Naive thymus-derived CD4-positive, alpha-beta T cell (primary cell): Measurements from ENCODE around the gene STUB1. TPM values are rescaled to one million over a fixed set of nuclear protein-coding genes. Genes with fewer than 3 reads are reported as not detected.

Experiments used
- ATAC-seq: fragments of 150-1000 bp; cut with Tn5 transposase; 2 replicates; pipeline ENCODE4 v1.10.0; 2021; ENCODE audit warnings: mild to moderate bottlenecking, moderate library complexity
- CTCF ChIA-PET: fragments of 350-600 bp; sonication (Branson Sonifier 250); formaldehyde crosslinking; loops from one replicate; lab custom pipeline; 2021; ENCODE audit warnings: antibody characterized with exemption; lab: Charles Lee
- POLR2A ChIA-PET: fragments of 350-600 bp; sonication (Branson Sonifier 250); formaldehyde crosslinking; loops from one replicate; lab custom pipeline; 2021; ENCODE audit warnings: antibody characterized with exemption, inconsistent platforms; lab: Charles Lee
- DNase-seq, 9 donors: peaks; one replicate each; pipeline versions ENCODE4 v3.0.0 to v3.0.0-alpha.2; 2020 to 2022; ENCODE audit warnings: mixed read lengths in 1 of 9
- H3K27ac ChIP-seq: one replicate; pipeline ENCODE4 v1.7.0; 2013; ENCODE audit warnings: mild to moderate bottlenecking, low read depth, low read length, moderate library complexity
- H3K27me3 ChIP-seq, 2 donors: one replicate each; pipeline ENCODE4 v1.7.0; 2013; ENCODE audit warnings: low read length in 2 of 2, mild to moderate bottlenecking in 2 of 2, moderate library complexity in 2 of 2; ENCODE audit not compliant: control insufficient read depth in 2 of 2, insufficient read depth in 2 of 2
- H3K36me3 ChIP-seq, 3 experiments: 1 replicate in 2 of 3; 2 replicates in 1 of 3; pipeline ENCODE4 v1.7.0; 2013; ENCODE audit warnings: low read length in 3 of 3, mild to moderate bottlenecking in 3 of 3, moderate library complexity in 1 of 3; ENCODE audit not compliant: insufficient read depth in 3 of 3, control insufficient read depth in 2 of 3
- H3K4me1 ChIP-seq, 2 donors: one replicate each; pipeline ENCODE4 v1.7.0; 2013; ENCODE audit warnings: low read length in 2 of 2, mild to moderate bottlenecking in 2 of 2, moderate library complexity in 1 of 2; ENCODE audit not compliant: control insufficient read depth in 2 of 2, insufficient read depth in 2 of 2
- H3K4me3 ChIP-seq: 2 replicates; pipeline ENCODE4 v1.7.0; 2013; ENCODE audit warnings: mild to moderate bottlenecking, low read length
- H3K9me3 ChIP-seq, 3 experiments: 1 replicate in 2 of 3; 2 replicates in 1 of 3; pipeline ENCODE4 v1.7.0; 2013; ENCODE audit warnings: low read length in 3 of 3; ENCODE audit not compliant: control insufficient read depth in 2 of 3
- H3K27ac Mint-ChIP-seq, 9 donors: one replicate each; pipeline ENCODE4 v1.8.0; 2020 to 2022; ENCODE audit warnings: mixed read lengths in 9 of 9, mild to moderate bottlenecking in 8 of 9, moderate library complexity in 5 of 9, inconsistent platforms in 2 of 9
- H3K27me3 Mint-ChIP-seq, 5 donors: one replicate each; pipeline ENCODE4 v1.8.0; 2021 to 2022; ENCODE audit warnings: mixed read lengths in 5 of 5, mild to moderate bottlenecking in 1 of 5
- H3K36me3 Mint-ChIP-seq, 5 donors: one replicate each; pipeline ENCODE4 v1.8.0; 2020 to 2022; ENCODE audit warnings: mixed read lengths in 5 of 5, mild to moderate bottlenecking in 3 of 5, inconsistent platforms in 1 of 5
- H3K4me1 Mint-ChIP-seq, 7 donors: one replicate each; pipeline ENCODE4 v1.8.0; 2020 to 2022; ENCODE audit warnings: mixed read lengths in 7 of 7, mild to moderate bottlenecking in 3 of 7, inconsistent platforms in 1 of 7
- H3K4me3 Mint-ChIP-seq, 10 donors: one replicate each; pipeline ENCODE4 v1.8.0; 2020 to 2022; ENCODE audit warnings: mild to moderate bottlenecking in 10 of 10, mixed read lengths in 10 of 10, moderate library complexity in 6 of 10, inconsistent platforms in 2 of 10
- H3K9me3 Mint-ChIP-seq, 11 donors: one replicate each; pipeline ENCODE4 v1.8.0; 2020 to 2022; ENCODE audit warnings: mixed read lengths in 11 of 11, mild to moderate bottlenecking in 4 of 11, inconsistent platforms in 1 of 11, moderate library complexity in 1 of 11
- intact Hi-C, 2 donors: fragments of 100-400 bp; cut with micrococcal nuclease; formaldehyde crosslinking; loops; one replicate each; pipeline ENCODE4 v1.15.1; 2023
- polyA plus RNA-seq, 2 donors: library from polyadenylated mRNA; unstranded; fragments of 300-500 nt; fragmentation: Illumina TruSeq; gene quantifications; one replicate each; pipeline ENCODE4 v1.2.3, GENCODE V29; 2021
- total RNA-seq, 6 experiments: library from RNA in 5 of 6; stranded (reverse) in 5 of 6; gene quantifications; 1 replicate in 5 of 6; 2 replicates in 1 of 6; pipeline ENCODE4 v1.2.3 and lab custom pipeline; 2021 to 2026

The STUB1 gene
- total and polyA plus RNA-seq, 7 experiments from 2014 or later: 68.6 to 159 (median 90.6) TPM

DNA sequence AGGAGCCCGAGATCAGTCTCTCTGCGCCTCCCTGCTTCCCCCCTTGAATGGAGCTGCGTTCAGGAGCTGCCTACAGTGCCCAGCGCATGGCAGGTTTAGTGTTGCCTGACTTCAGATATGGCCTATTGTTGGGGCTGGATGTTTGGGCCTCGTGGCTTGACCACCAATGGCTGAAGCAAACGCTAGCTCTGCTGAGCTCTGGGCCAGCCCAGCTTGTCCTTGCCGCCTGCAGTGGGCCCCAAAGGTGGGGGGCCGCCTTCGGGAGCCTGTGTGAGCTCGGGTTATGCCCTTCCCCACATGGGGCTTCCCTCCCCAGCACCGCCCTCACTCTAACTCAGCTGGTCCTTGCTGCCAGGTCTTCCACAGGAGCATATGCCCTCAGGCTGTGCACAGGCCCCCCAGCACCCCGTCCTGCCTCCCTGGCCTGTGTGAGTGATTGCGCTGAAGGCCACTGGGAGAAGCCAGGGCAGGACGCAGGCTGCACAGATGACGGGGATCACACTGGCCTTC is 42.1 kb upstream of the STUB1 start:
- Histone ChIP-seq H3K9me3 (no peaks in the 10 kb centered on the region), H3K4me1 (peaks cover 5 to 21% of the 10 kb centered on the region in 2 donors), H3K27me3 (no peaks in the 10 kb centered on the region), H3K36me3 (peaks cover 0 to 16% (median 0%) of the 10 kb centered on the region in 3 experiments), H3K27ac (no peak overlapping the region), H3K4me3 (no peak overlapping the region)
- H3K4me1 Mint-ChIP-seq: peaks cover 0 to 16% (median 11%) of the 10 kb centered on the region in 7 donors
- no peak for DNase-seq
- no peak for ATAC-seq
- CTCF ChIA-PET: interaction anchor here (1.1 kb wide), 1 partner anchor 30 kb away, joined by 3 read pairs; the partner anchor contains the start of gene RHOT2
- no peaks in the 10 kb centered on the region for H3K36me3 Mint-ChIP-seq
- peak overlapping the region in 1 of 9 donors; percentile 56 for H3K27ac Mint-ChIP-seq
- H3K27me3 Mint-ChIP-seq: peaks cover 0 to 6% (median 0%) of the 10 kb centered on the region in 5 donors
- intact Hi-C loops: loop anchor here in 1 of 2 donors (5.0 kb wide), 1 partner anchor 71 kb away; the partner anchor contains the start of genes NHLRC4 and PIGQ
- H3K9me3 Mint-ChIP-seq: peaks cover 0 to 7% (median 0%) of the 10 kb centered on the region in 11 donors
- peak overlapping the region in 7 of 10 donors; percentile 13 to 99 (median 92) for H3K4me3 Mint-ChIP-seq
- POLR2A ChIA-PET: interaction anchor here (4.5 kb wide), 1 partner anchor 10 kb away, joined by 30 read pairs; the partner anchor contains the start of gene WDR90

DNA sequence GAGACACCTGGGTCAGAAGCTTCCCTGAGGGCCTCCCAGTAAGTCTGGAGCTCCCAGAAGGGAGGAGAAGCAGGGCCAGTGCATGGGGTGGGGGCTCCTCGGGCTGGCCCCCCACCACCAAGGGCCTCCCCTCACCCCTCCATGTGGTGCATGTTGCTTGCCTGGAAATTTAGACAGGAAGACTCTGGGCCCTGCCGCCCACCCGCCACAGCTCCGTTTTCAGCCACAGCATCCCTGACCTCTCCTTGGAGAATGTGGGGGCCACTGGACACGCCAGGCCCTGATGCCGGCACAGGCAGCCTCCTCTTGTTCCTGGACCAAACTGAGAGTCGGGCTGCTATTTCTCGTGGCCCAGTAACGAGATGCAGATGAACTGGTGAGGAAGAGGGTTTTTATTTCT is 41.4 kb upstream of the STUB1 start:
- ATAC-seq: no peak
- no peaks in the 10 kb centered on the region for H3K9me3 ChIP-seq
- peak overlapping the region in 4 of 10 donors; percentile 17 to 50 (median 37) for H3K4me3 Mint-ChIP-seq

DNA sequence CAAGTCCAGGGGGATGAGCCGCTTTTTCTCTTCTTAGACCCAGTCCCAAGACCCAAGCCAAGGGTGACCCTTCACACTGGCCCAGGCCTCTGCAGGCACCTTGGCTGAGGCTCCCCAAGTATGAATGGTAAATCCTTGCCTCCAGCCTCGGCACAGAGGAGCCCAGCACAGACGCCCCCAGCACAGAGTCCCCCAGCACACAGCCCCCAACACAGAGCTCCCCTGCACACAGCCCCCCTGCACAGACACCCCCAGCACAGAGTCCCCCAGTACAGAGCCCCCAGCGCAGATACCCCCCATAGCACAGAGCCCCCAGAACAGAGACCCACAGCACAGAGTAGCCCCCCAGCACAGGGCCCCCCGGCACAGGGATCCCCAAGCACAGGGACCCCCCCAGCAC is 39.6 kb upstream of the STUB1 start:
- Mint-ChIP-seq H3K36me3 (no peaks in the 10 kb centered on the region), H3K4me3 (peak overlapping the region in 9 of 10 donors; percentile 33 to 83 (median 64)), H3K9me3 (peaks cover 0 to 7% (median 0%) of the 10 kb centered on the region in 11 donors), H3K27ac (peak overlapping the region in 2 of 9 donors; percentile 30 to 70), H3K4me1 (peaks cover 6 to 31% (median 18%) of the 10 kb centered on the region in 7 donors), H3K27me3 (peaks cover 0 to 6% (median 0%) of the 10 kb centered on the region in 5 donors)
- Histone ChIP-seq H3K27ac (no peak overlapping the region), H3K36me3 (peaks cover 0 to 3% (median 0%) of the 10 kb centered on the region in 3 experiments), H3K27me3 (no peaks in the 10 kb centered on the region), H3K4me1 (peaks cover 0 to 15% of the 10 kb centered on the region in 2 donors), H3K9me3 (no peaks in the 10 kb centered on the region), H3K4me3 (no peak overlapping the region)
- ATAC-seq (no peak), DNase-seq (no peak)
- intact Hi-C loops: no loop called here
- POLR2A ChIA-PET: no interaction called here
- CTCF ChIA-PET: no interaction called here

More for the DNA sequence above, 41.4 kb upstream of the STUB1 start:
- no peak for DNase-seq
- peaks cover 0 to 14% (median 0%) of the 10 kb centered on the region in 3 experiments for H3K36me3 ChIP-seq
- no peaks in the 10 kb centered on the region for H3K27me3 ChIP-seq
- Mint-ChIP-seq H3K9me3 (peaks cover 0 to 7% (median 0%) of the 10 kb centered on the region in 11 donors), H3K27me3 (peaks cover 0 to 6% (median 0%) of the 10 kb centered on the region in 5 donors), H3K27ac (peak overlapping the region in 3 of 9 donors; percentile 9 to 78 (median 28)), H3K36me3 (no peaks in the 10 kb centered on the region), H3K4me1 (peaks cover 0 to 21% (median 12%) of the 10 kb centered on the region in 7 donors)
- ChIA-PET CTCF (no interaction called here), POLR2A (interaction anchor here (4.5 kb wide), 1 partner anchor 9 kb away, joined by 30 read pairs; the partner anchor contains the start of gene WDR90)
- H3K27ac ChIP-seq: no peak overlapping the region
- intact Hi-C loops: loop anchor here in 1 of 2 donors (5.0 kb wide), 1 partner anchor 72 kb away; the partner anchor contains the start of genes NHLRC4 and PIGQ
- peaks cover 5 to 23% of the 10 kb centered on the region in 2 donors for H3K4me1 ChIP-seq
- no peak overlapping the region for H3K4me3 ChIP-seq

DNA sequence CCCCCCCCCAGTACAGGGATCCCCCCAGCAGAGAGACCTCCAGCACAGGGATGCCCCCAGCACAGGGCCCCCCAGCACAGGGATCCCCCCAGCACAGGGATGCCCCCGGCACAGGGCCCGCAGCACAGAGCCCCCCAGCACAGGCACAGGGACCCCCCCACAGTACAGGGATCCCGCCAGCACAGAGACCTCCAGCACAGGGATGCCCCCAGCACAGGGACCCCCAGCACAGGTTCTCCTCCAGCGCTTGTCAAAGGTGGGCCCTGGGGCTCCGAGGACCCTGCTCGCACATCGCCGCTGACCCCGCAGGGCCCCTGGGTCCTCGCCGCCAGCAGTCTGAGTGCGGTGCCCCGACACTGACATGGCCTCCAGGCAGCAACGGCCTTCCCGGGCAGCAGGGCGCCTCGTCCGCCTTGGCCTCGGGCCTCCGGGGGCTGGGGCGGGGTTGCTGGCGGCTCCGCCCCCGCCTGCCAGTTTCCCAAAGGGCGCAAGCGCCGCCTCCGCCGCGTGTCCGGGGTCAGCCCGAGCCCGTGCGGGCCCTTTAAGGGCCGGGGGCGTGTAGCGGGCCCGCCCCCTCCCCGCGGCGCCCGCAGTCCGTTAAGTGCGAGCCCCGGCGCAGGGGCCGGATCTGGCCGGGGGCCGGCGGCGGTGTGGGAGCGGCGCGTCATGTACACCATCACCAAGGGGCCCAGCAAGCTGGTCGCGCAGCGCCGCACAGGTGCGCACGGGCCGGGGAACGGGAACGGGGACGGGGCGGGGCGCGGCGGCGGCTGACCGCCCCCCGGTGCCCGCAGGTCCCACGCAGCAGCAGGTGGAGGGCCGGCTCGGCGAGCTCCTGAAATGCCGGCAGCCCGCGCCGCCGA is 38.7 kb upstream of the STUB1 start, which contains the start of gene MCRIP2:
TSS of gene MCRIP2 (plus strand) at position 503 of the 863 bp plus-strand sequence. CDS start at position 667, 164 bp downstream.
- H3K4me3 Mint-ChIP-seq: peak within 1 kb of the TSS; percentile 61 to 83 (median 70)
- Histone ChIP-seq H3K4me1 (peaks cover 0 to 15% of the 10 kb centered on the region in 2 donors), H3K36me3 (peaks cover 0 to 3% (median 0%) of the 10 kb centered on the region in 3 experiments), H3K27me3 (no peaks in the 10 kb centered on the region), H3K9me3 (no peaks in the 10 kb centered on the region), H3K27ac (peak within 1 kb of the TSS; percentile 66), H3K4me3 (peak within 1 kb of the TSS; percentile 59)
- ChIA-PET CTCF (no interaction called here), POLR2A (interaction anchor here (1.1 to 1.5 kb wide), 2 partner anchors 40 to 54 kb away, joined by 3 to 5 read pairs; no protein-coding TSS in a partner anchor)
- intact Hi-C loops: no loop called here
- DNase-seq (peak in 8 of 9 donors; percentile 40 to 90 (median 43)), ATAC-seq (peak; percentile 22)
- H3K4me1 Mint-ChIP-seq: peaks cover 6 to 31% (median 15%) of the 10 kb centered on the region in 7 donors
- H3K9me3 Mint-ChIP-seq: peaks cover 0 to 4% (median 0%) of the 10 kb centered on the region in 11 donors
- H3K27ac Mint-ChIP-seq: peak within 1 kb of the TSS in 4 of 9 donors; percentile 12 to 70 (median 42)
- H3K27me3 Mint-ChIP-seq: peaks cover 0 to 3% (median 0%) of the 10 kb centered on the region in 5 donors
- H3K36me3 Mint-ChIP-seq: no peaks in the 10 kb centered on the region

DNA sequence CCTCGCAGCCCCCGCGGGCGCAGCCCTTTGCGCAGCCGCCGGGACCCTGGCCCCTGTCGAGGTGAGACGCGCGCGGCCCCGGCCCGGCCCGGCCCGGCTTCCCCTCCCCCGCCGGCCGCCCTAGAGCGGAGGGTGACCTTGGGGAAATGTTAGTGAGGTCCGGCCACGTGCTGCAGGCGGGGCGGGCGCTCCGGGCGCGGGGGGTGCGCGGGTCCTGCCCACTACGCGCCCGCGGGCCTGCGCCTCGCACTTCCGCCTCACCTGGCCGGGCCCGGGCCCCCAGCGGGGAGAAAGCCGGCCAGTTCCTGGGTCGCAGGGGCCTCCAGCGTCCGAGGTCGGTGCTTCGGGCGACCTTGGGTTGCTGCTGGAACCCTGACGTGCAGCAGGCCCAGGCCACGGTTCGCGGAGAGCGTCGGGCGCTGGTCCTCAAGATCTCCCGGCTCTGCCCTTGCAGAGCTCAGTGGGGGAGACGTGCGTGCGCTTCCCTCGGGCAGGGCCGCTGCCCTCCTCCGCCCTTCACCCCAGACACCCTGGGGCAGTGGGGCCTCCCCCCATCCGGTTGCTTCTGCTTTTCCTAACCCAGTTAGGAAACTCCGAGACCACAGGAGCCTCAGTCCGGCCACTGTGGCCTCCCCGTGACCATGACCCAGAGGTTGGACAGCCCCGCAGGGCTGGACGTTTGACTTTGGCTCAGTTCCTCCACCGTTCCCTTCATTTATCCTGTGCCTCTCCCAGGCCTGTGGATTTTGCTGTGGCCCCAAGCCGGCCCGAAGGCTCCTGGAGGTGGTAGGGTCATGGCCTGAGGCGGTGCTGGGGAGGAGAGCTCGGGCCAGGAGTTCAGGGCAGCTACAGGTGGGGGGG is 37.8 kb upstream of the STUB1 start:
- no peaks in the 10 kb centered on the region for H3K36me3 ChIP-seq
- no peaks in the 10 kb centered on the region for H3K27me3 ChIP-seq
- peaks cover 0 to 12% of the 10 kb centered on the region in 2 donors for H3K4me1 ChIP-seq
- H3K27me3 Mint-ChIP-seq: no peaks in the 10 kb centered on the region
- peak overlapping the region; percentile 59 for H3K4me3 ChIP-seq
- H3K4me1 Mint-ChIP-seq: peaks cover 4 to 33% (median 13%) of the 10 kb centered on the region in 7 donors
- ChIA-PET POLR2A (interaction anchor here (1.1 to 2.0 kb wide), 3 partner anchors 38 to 53 kb away, joined by 3 to 6 read pairs (median 5); partner anchors contain the start of gene STUB1), CTCF (no interaction called here)
- H3K9me3 ChIP-seq: no peaks in the 10 kb centered on the region
- H3K27ac ChIP-seq: peak overlapping the region; percentile 66
- peak overlapping the region; percentile 61 to 83 (median 70) for H3K4me3 Mint-ChIP-seq
- no peaks in the 10 kb centered on the region for H3K36me3 Mint-ChIP-seq
- peak overlapping the region in 3 of 9 donors; percentile 12 to 55 (median 25) for H3K27ac Mint-ChIP-seq
- DNase-seq (peak in 2 of 9 donors; percentile 28 to 66), ATAC-seq (peak; percentile 68)
- no peaks in the 10 kb centered on the region for H3K9me3 Mint-ChIP-seq
- intact Hi-C loops: no loop called here
